Effector memory CD8-positive, alpha-beta T cell (primary cell): ENCODE data around the gene KSR2.

Experiments
- ATAC-seq: fragments of 150-1000 bp; cut with Tn5 transposase; replicated peaks from 2 replicates; pipeline ENCODE4 v1.10.0; 2021; ENCODE audit warnings: mild to moderate bottlenecking, moderate library complexity
- DNase-seq, 3 experiments: peaks; one replicate each; pipeline ENCODE4 v3.0.0; 2021
- H3K27ac Mint-ChIP-seq, 2 donors: one replicate each; pipeline ENCODE4 v1.8.0; 2022; ENCODE audit warnings: mild to moderate bottlenecking in 2 of 2, mixed read lengths in 2 of 2, moderate library complexity in 2 of 2
- H3K27me3 Mint-ChIP-seq, 2 donors: one replicate each; pipeline ENCODE4 v1.8.0; 2022; ENCODE audit warnings: mixed read lengths in 2 of 2
- H3K36me3 Mint-ChIP-seq: one replicate; pipeline ENCODE4 v1.8.0; 2022; ENCODE audit warnings: mild to moderate bottlenecking, moderate library complexity, mixed read lengths; ENCODE audit not compliant: insufficient read depth
- H3K4me1 Mint-ChIP-seq, 2 donors: one replicate each; pipeline ENCODE4 v1.8.0; 2022; ENCODE audit warnings: low read depth in 2 of 2, mixed read lengths in 2 of 2
- H3K4me3 Mint-ChIP-seq, 2 donors: one replicate each; pipeline ENCODE4 v1.8.0; 2022; ENCODE audit warnings: mild to moderate bottlenecking in 2 of 2, mixed read lengths in 2 of 2, moderate library complexity in 2 of 2
- H3K9me3 Mint-ChIP-seq, 2 donors: one replicate each; pipeline ENCODE4 v1.8.0; 2022; ENCODE audit warnings: mixed read lengths in 2 of 2

Gene KSR2

DNA sequence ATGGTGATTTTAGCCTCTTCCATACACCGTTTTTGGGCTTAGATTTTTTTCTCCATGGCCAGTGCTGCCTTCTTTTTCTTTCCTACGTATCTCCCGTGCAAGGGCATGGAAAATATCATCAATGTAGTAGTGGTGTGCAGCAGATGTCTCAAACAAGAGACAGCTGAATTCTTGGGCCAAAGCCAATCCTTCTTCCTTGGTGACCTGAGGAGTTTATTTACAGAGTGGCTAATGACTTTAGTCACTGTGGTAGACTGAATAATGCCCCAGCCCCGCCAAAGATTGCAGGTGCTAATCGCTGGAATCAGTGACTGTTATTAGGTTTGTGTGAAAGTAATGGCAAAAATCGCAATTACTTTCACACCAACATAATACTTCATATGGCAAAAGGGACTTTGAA lies 371.8 kb downstream of the KSR2 start:
- DNase-seq (no peak), ATAC-seq (no peak)
- Mint-ChIP-seq H3K4me3 (no peak overlapping the region), H3K4me1 (no peaks in the 10 kb centered on the region), H3K9me3 (peaks cover 3 to 6% of the 10 kb centered on the region in 2 donors), H3K27me3 (peaks cover 0 to 8% of the 10 kb centered on the region in 2 donors), H3K36me3 (no peaks in the 10 kb centered on the region), H3K27ac (no peak overlapping the region)

DNA sequence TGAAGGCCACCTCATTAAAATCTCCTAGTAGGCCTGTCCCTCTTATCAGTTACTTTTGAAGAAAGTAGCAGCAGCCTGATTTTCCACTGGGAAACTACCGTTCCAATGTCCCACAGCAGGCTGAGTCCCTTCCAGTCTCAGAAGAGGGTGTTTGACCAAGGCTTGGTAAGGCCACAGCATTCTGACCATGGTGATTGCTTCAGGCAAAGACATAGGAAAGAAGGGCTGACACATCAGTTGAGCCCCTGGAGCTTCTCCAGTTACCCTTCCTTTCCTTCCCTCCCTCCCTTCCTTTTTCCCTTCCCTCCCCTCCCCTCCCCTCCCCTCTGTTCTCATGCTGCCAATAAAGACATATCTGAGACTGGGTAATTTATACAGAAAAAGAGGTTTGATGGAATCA lies 373.0 kb downstream of the KSR2 start:
- no peaks in the 10 kb centered on the region for H3K36me3 Mint-ChIP-seq
- ATAC-seq (no peak), DNase-seq (no peak)
- H3K4me1 Mint-ChIP-seq: no peaks in the 10 kb centered on the region
- peaks cover 0 to 8% of the 10 kb centered on the region in 2 donors for H3K27me3 Mint-ChIP-seq
- H3K27ac Mint-ChIP-seq: no peak overlapping the region
- no peak overlapping the region for H3K4me3 Mint-ChIP-seq
- H3K9me3 Mint-ChIP-seq: peaks cover 9 to 14% of the 10 kb centered on the region in 2 donors

DNA sequence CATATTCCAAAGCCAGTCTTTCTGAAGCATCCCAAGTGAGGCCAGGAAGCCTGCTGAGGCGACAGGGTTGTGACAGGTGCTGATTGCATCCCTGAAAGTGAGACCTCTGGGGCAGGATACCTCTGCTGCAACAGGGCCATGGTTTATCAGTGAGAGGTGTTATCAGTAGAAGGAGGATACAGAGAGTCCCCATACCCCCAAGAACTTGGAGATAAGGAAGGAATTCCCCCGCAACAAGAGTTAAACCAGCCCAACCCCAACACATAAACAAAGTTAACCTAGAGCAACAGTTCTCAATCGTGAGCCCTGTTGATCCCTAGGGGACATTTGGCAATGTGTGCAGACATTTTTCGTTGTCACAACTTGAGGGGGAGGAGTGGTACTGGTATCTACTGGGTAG lies 374.3 kb downstream of the KSR2 start:
- peaks cover 9 to 26% of the 10 kb centered on the region in 2 donors for H3K9me3 Mint-ChIP-seq

DNA sequence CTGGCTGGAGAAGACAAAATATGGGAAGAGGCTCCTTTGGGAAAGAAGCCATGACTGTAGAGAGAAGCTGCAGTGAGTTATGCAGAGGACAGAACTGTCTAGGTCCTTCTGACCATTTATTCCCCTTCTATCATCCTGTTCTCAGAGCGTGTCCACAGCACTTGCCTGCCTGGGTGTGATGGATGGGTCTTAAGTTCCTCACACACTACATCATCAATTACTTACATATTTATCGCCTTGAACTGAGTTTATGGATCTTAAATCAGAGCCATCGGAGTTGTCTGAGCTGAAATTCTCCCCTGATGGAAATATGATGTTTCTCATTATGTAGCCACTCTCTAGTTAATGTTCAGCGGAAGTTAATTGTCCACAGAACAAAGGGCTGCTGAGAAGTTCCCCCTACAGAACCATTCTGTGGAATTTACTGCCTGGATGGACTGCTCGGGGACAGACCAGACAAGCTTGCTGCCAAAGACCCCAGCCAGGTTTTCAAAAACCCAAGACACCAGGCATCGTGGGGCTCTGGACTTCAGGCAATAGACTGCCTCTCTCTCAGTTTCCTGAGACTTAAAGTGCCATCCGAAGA lies 374.9 kb downstream of the KSR2 start:
- ATAC-seq (no peak), DNase-seq (no peak)
- Mint-ChIP-seq H3K27me3 (peaks cover 0 to 8% of the 10 kb centered on the region in 2 donors), H3K9me3 (peaks cover 8 to 26% of the 10 kb centered on the region in 2 donors), H3K4me3 (no peak overlapping the region), H3K4me1 (no peaks in the 10 kb centered on the region), H3K27ac (no peak overlapping the region), H3K36me3 (no peaks in the 10 kb centered on the region)

More for the DNA sequence above, 374.3 kb downstream of the KSR2 start:
- H3K4me1 Mint-ChIP-seq: no peaks in the 10 kb centered on the region
- peaks cover 0 to 8% of the 10 kb centered on the region in 2 donors for H3K27me3 Mint-ChIP-seq
- no peak overlapping the region for H3K27ac Mint-ChIP-seq
- no peak overlapping the region for H3K4me3 Mint-ChIP-seq
- ATAC-seq (no peak), DNase-seq (no peak)
- H3K36me3 Mint-ChIP-seq: no peaks in the 10 kb centered on the region

DNA sequence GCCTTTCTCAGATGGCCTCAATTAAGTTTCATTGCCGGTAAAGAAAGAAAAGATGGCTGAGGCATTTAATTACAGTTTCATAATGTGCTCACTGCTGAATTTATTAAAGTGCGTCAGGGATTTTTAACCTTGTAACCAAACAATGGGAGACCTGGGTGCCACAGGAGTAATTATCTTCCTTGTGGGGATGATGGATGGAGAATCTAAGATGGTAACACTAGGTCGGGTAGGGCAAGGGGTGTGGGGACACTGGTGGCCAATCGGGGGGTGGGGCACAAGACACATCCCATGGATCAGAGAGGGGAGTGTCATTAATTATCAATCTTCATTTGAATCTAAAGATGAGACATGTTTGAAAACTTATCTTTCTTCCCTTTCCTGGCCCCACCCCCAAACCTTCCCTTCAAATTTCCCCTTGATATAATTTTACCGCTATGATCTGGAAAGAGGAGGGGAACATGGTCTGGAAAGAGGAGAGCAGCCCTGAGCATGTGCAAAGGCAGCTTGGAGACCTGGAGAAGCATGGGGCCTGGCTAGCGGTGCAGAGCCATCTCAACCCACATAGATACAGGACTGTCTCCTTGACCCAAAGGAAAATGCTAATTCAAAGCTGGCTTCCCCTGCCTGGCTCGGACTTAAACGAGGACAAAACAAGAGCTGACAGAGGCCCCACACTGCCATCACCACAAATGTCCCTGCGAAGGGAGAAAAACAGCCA lies 376.0 kb downstream of the KSR2 start:
- Mint-ChIP-seq H3K36me3 (no peaks in the 10 kb centered on the region), H3K4me3 (no peak overlapping the region), H3K27me3 (peaks cover 0 to 8% of the 10 kb centered on the region in 2 donors), H3K9me3 (peaks cover 8 to 26% of the 10 kb centered on the region in 2 donors), H3K4me1 (no peaks in the 10 kb centered on the region), H3K27ac (no peak overlapping the region)
- DNase-seq (no peak), ATAC-seq (no peak)

DNA sequence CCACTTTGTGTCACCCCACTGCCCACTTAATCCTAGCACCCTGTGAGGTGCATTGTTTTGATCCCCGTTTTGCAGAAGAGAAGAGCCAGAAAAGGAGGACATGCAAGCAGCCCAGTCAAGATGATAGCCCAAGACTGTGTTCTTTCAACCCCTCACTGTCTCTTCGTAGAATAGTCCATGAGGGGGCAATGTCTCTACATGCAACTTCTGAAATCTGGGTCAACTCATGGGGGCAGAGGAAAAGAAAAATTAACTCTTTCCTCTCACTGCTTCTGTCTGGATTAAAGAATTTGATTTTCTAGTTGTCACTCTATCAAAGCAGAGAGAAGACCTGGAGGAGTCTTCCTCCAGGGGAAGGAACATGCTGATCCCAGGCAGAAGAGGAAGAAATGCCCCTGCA lies 377.8 kb downstream of the KSR2 start:
- no peak for DNase-seq

DNA sequence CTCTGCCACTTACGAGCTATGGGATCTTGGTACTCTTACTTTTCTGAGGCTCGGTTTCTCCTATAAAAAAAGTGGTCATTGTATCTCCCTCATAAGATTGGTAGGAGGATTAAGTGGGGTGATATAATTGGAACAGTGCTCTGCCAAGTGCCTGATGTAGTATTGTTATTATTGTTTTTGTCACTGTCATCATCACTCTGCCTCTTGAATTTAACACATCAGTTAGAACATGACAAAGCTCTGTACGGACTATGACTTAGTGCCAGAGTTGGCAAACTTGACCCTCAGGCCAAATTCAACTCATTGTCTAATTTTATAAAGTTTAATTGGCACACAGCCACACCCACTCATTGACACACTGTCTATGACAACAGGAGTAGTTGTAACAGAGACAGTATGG lies 378.4 kb downstream of the KSR2 start:
- peaks cover 5 to 8% of the 10 kb centered on the region in 2 donors for H3K27me3 Mint-ChIP-seq
- H3K4me1 Mint-ChIP-seq: no peaks in the 10 kb centered on the region
- H3K9me3 Mint-ChIP-seq: peaks cover 9 to 20% of the 10 kb centered on the region in 2 donors
- H3K36me3 Mint-ChIP-seq: no peaks in the 10 kb centered on the region
- no peak overlapping the region for H3K27ac Mint-ChIP-seq
- H3K4me3 Mint-ChIP-seq: no peak overlapping the region
- DNase-seq: no peak
- ATAC-seq: no peak

More for the DNA sequence above, 377.8 kb downstream of the KSR2 start:
- Mint-ChIP-seq H3K36me3 (no peaks in the 10 kb centered on the region), H3K4me1 (no peaks in the 10 kb centered on the region), H3K4me3 (no peak overlapping the region), H3K9me3 (peaks cover 9 to 20% of the 10 kb centered on the region in 2 donors), H3K27me3 (peaks cover 2 to 8% of the 10 kb centered on the region in 2 donors), H3K27ac (no peak overlapping the region)
- no peak for ATAC-seq

DNA sequence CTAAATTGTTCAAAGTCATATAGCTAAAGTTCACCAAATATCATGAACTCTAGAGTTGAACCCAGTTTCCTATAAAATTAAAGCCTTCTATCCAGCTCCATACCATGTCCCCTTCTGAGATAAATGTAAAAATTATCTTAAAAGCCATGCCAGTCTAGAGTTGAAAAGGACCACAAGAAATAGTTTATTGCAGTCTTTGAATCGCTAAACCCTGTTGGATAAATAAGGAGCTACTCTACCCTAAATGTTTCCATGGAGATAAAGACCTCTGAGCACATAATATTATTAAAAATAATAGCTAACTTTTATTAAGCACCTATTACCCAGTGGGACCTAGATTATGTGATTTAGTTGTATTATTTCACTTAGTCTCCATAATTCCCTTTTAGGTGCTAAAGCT lies 379.8 kb downstream of the KSR2 start:
- H3K9me3 Mint-ChIP-seq: peaks cover 9 to 20% of the 10 kb centered on the region in 2 donors
- no peak overlapping the region for H3K27ac Mint-ChIP-seq
- DNase-seq (no peak), ATAC-seq (no peak)
- H3K4me3 Mint-ChIP-seq: no peak overlapping the region
- peaks cover 5 to 8% of the 10 kb centered on the region in 2 donors for H3K27me3 Mint-ChIP-seq
- H3K4me1 Mint-ChIP-seq: no peaks in the 10 kb centered on the region
- H3K36me3 Mint-ChIP-seq: no peaks in the 10 kb centered on the region

DNA sequence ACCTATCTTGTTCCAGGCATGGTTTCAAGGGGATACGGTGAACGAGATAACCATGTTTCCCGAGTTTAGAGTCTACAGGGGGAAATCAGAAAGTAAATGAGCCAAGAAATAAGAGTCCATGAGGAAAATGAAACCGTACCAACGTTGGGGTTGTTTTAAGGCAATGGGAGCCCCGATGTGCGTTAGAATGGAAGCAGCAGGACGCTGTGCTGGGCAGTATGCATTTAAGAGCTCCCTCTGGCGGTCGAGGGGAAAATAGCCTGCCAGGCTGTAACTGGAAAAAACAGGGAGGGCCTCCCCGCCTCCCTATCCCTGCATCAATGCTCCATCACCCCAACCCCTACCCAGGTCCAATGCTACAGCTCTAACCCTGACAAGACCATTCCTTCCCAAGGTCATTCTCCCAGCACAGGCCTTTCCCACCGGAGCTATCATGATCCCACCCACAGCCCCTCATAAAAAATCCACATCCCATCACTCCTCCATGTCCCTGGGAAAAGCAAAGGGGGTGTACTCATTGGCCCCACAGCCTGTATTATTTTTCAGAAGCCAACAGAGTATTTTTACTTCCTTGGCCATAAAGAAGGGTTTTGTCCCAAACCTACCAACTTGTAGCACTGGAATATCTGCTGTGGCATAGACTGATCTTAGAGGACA lies 381.0 kb downstream of the KSR2 start:
- peaks cover 3 to 5% of the 10 kb centered on the region in 2 donors for H3K27me3 Mint-ChIP-seq
- H3K4me3 Mint-ChIP-seq: no peak overlapping the region
- peaks cover 9 to 20% of the 10 kb centered on the region in 2 donors for H3K9me3 Mint-ChIP-seq
- H3K36me3 Mint-ChIP-seq: no peaks in the 10 kb centered on the region
- H3K4me1 Mint-ChIP-seq: no peaks in the 10 kb centered on the region
- ATAC-seq (no peak), DNase-seq (no peak)
- H3K27ac Mint-ChIP-seq: no peak overlapping the region

DNA sequence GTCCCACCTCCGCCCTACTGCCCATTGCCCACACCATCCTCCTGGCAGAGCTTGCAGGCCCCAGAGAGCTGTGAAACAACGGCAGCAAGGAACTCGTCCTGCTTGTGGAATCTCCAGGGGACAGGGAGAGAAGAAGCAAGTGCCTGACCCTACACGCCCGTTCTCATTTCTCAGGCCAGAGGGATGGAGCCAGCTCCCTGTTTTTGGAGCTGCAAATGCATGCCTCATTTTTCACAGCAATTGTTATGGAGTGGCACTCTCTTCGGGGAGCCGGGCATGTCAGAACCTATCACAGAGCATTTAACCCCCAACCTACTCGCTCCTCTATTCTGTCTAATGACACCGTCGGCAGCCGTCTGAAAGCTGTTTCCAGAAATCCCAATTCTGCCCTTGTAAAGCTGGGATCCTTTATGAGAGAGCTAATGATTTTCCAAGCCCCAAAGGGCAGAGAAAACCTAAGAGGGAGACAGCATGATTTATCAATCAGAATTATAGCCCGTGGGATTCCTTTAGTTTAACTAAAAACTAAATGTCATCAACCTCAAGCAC lies 385.0 kb downstream of the KSR2 start:
- no peak overlapping the region for H3K4me3 Mint-ChIP-seq

DNA sequence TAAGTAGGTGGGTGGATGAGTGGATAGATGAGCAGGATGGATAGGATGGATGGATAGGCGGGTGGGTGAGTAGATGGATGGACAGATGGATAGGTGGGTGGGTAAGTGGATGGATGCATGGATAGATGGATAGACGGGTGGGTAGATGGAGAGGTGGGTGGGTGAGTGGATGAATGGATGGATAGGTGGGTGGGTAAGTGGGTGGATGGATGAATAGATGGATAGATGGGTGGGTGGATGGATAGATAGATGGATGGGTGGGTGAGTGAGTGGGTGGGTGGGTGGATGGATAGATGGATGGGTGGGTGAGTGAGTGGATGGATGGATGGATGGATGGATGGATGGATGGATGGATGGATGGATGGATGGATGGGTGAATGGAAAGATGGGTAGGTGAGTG lies 385.7 kb downstream of the KSR2 start:
- ATAC-seq (no peak), DNase-seq (no peak)
- H3K9me3 Mint-ChIP-seq: peaks cover 0 to 1% of the 10 kb centered on the region in 2 donors
- H3K4me1 Mint-ChIP-seq: no peaks in the 10 kb centered on the region
- H3K27me3 Mint-ChIP-seq: peaks cover 0 to 5% of the 10 kb centered on the region in 2 donors
- H3K36me3 Mint-ChIP-seq: no peaks in the 10 kb centered on the region
- H3K27ac Mint-ChIP-seq: no peak overlapping the region
- H3K4me3 Mint-ChIP-seq: no peak overlapping the region

More for the DNA sequence above, 385.0 kb downstream of the KSR2 start:
- H3K27ac Mint-ChIP-seq: no peak overlapping the region
- peaks cover 0 to 1% of the 10 kb centered on the region in 2 donors for H3K9me3 Mint-ChIP-seq
- H3K4me1 Mint-ChIP-seq: no peaks in the 10 kb centered on the region
- H3K27me3 Mint-ChIP-seq: peaks cover 0 to 5% of the 10 kb centered on the region in 2 donors
- no peaks in the 10 kb centered on the region for H3K36me3 Mint-ChIP-seq
- no peak for DNase-seq
- no peak for ATAC-seq

DNA sequence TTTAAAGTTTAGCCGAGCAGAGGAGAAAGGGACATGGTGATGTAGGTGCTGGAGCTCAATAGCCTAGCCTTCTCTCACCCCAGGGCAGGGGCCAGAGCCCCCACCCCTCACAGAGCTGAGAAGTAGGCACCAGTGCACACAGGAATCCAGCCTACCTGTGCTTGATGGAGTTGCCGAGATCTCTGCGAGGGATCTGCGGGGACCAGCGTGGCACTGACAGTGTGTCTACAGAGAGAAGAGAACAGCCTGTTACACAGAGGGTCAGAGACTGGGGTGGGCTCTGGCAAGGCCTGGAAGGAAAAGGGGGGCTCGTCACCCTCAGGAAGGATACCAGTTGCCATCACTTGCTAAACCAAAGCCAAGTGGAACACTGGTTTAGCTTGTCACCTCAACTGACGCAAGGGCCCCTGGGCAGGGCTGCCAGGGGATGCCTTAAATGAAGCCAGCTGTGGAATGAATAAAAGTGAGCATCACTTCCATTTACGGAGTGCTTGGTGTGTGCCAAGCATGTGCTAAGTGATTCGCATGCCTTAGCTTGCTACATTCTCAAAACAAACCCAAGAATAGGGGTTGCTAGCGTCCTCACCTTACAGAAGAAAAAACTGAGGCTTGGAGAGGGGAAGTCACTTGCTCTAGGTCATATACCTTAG lies 386.5 kb downstream of the KSR2 start:
- no peaks in the 10 kb centered on the region for H3K36me3 Mint-ChIP-seq
- H3K4me1 Mint-ChIP-seq: no peaks in the 10 kb centered on the region
- peaks cover 0 to 5% of the 10 kb centered on the region in 2 donors for H3K27me3 Mint-ChIP-seq

DNA sequence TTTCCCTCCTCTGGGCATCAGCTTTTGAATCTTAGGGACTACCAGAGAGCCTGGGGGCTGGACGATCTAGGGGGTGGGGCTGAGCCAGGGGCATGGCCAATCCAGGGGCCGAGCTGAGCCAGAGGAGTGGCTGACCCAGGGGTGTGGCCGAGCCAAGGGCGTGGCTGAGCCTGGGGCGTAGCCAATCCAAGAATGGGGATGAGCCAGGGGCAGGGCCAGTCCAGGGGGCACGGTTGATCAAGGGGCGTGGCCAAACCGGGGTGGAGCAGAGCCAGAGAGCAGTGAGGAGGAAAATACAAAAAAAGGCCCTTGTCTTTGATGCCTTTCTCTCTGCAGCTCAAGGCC lies 388.1 kb downstream of the KSR2 start:
- Mint-ChIP-seq H3K4me3 (no peak overlapping the region), H3K36me3 (no peaks in the 10 kb centered on the region), H3K27ac (no peak overlapping the region), H3K9me3 (no peaks in the 10 kb centered on the region), H3K4me1 (no peaks in the 10 kb centered on the region), H3K27me3 (no peaks in the 10 kb centered on the region)
- no peak for ATAC-seq
- DNase-seq: no peak

More for the DNA sequence above, 386.5 kb downstream of the KSR2 start:
- Mint-ChIP-seq H3K27ac (no peak overlapping the region), H3K9me3 (peaks cover 0 to 1% of the 10 kb centered on the region in 2 donors), H3K4me3 (no peak overlapping the region)
- no peak for DNase-seq
- no peak for ATAC-seq
